Muscle layer of duodenum (tissue), 2 donors: ENCODE results near the gene OR2T8.

Experiments used
- H3K27ac ChIP-seq: one replicate; pipeline ENCODE4 v1.7.0; 2013; ENCODE audit warnings: mild to moderate bottlenecking, low read length
- H3K27me3 ChIP-seq: one replicate; pipeline ENCODE4 v1.7.0; 2013; ENCODE audit warnings: low read depth, mild to moderate bottlenecking, control low read depth, low read length
- H3K36me3 ChIP-seq, 2 donors: one replicate each; pipeline ENCODE4 v1.7.0; 2013; ENCODE audit warnings: low read length in 2 of 2, control low read depth in 1 of 2, mild to moderate bottlenecking in 1 of 2; ENCODE audit not compliant: insufficient read depth in 2 of 2, control insufficient read depth in 1 of 2
- H3K4me1 ChIP-seq, 2 donors: one replicate each; pipeline ENCODE4 v1.7.0; 2013; ENCODE audit warnings: low read length in 2 of 2, mild to moderate bottlenecking in 2 of 2, control low read depth in 1 of 2, moderate library complexity in 1 of 2; ENCODE audit not compliant: insufficient read depth in 2 of 2, control insufficient read depth in 1 of 2
- H3K4me3 ChIP-seq, 2 donors: one replicate each; pipeline ENCODE4 v1.7.0; 2013; ENCODE audit warnings: low read length in 2 of 2, low read depth in 1 of 2, mild to moderate bottlenecking in 1 of 2
- H3K9me3 ChIP-seq, 2 donors: one replicate each; pipeline ENCODE4 v1.7.0; 2013; ENCODE audit warnings: low read length in 2 of 2, control low read depth in 1 of 2, mild to moderate bottlenecking in 1 of 2; ENCODE audit not compliant: control insufficient read depth in 1 of 2
- donor health status: healthy.

Gene OR2T8

DNA sequence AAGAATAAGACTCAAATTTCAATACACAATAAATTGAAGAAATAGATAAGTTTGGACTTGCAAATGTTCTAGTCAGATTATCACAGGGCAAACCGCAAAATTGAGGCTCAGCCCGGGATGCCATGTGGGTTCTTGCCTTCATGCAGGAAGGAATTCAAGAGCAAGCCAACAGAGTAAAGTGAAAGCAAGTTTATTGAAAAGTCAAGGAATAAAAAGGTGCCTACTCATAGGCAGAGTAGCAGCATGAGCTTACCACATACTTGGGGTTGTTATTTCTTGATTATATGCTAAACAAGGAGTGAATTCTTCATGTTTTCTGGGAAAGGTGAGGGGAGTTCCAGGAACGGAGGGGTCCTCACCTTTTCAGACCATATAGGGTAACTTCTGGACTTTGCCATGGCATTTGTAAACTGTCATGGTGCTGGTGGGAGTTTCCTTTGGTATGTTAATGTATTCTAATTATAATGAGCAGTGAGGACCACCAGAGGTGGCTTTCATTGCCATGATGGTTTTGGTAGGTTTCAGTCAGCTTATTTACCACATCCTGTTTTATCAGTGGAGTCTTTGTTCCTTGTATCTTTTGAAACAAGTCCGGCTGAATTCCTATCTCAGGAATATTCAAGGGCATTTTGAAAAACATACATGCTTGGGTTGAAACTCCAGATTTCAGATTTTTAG lies 43.0 kb downstream of the OR2T8 start:
- no peaks in the 10 kb centered on the region for H3K36me3 ChIP-seq
- no peak overlapping the region for H3K27ac ChIP-seq
- H3K4me3 ChIP-seq: no peak overlapping the region
- H3K27me3 ChIP-seq: no peaks in the 10 kb centered on the region
- H3K9me3 ChIP-seq: no peaks in the 10 kb centered on the region
- no peaks in the 10 kb centered on the region for H3K4me1 ChIP-seq

DNA sequence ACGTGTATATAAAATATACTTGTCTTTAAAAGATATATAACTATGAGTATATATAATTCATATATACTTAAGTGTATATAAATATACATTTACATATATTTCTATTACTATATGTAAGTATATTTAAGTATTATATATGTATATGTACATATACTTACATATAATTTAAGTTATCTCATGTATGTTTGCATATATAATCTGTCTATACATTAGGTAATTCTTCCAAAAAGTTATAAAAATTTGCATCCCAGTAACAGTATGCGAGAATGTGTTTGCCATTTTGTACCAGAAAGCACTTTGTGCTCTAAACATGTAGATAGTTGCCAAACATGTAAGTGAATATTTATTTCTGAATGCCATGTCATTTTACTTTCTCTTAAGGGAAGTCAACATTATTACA lies 44.9 kb downstream of the OR2T8 start, which contains the start of gene OR2AK2:
OR2AK2 (plus strand) TSS at position 301 of the 400 bp plus-strand sequence. CDS start 144 bp downstream, outside the sequence.
- Histone ChIP-seq H3K36me3 (no peaks in the 10 kb centered on the region), H3K27ac (no peak within 1 kb of the TSS), H3K9me3 (no peaks in the 10 kb centered on the region), H3K4me1 (no peaks in the 10 kb centered on the region), H3K4me3 (no peak within 1 kb of the TSS), H3K27me3 (no peaks in the 10 kb centered on the region)

DNA sequence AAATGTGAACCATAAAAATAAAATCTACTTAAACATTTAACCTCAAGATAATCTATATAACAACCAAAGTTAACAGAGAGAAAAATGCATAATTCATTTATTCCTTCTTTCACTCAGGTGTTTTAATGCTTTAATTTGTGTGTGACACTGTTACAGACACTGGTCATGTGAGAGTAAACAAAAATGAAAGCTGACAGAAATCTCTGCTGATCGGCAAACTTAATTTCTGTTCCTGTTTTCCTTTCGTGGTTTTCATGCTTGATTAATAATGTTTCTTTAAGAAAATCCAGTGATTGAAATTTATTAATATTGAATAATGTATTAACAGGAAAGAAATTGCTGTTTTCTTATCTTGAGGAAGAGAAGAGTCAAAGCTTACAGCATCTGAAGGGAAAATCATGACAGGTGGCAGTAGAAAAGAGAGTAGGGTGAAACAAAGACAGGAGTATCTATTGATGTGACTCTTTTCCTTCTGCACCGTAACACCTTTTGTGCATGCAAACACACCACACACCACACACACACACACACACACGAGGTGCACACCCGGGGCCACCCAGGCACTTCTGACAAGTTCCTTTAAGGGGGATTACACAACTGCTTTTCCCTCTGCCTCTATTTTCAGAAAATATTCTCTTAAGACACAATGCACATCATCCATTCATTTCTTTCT lies 46.6 kb downstream of the OR2T8 start:
- H3K4me3 ChIP-seq: no peak overlapping the region
- H3K36me3 ChIP-seq: no peaks in the 10 kb centered on the region
- H3K27me3 ChIP-seq: no peaks in the 10 kb centered on the region
- H3K4me1 ChIP-seq: no peaks in the 10 kb centered on the region
- H3K9me3 ChIP-seq: peaks cover 0 to 2% of the 10 kb centered on the region in 2 donors
- H3K27ac ChIP-seq: no peak overlapping the region
